GM18502 (cell line): ENCODE results near the gene TM9SF1.

ENCODE experiments used
- ATAC-seq: cut with Tn5 transposase; IDR thresholded peaks from one replicate; pipeline ENCODE4 v1.9.1; 2021; ENCODE audit warnings: mild to moderate bottlenecking; ENCODE audit not compliant: unreplicated experiment, poor library complexity

Gene TM9SF1

DNA sequence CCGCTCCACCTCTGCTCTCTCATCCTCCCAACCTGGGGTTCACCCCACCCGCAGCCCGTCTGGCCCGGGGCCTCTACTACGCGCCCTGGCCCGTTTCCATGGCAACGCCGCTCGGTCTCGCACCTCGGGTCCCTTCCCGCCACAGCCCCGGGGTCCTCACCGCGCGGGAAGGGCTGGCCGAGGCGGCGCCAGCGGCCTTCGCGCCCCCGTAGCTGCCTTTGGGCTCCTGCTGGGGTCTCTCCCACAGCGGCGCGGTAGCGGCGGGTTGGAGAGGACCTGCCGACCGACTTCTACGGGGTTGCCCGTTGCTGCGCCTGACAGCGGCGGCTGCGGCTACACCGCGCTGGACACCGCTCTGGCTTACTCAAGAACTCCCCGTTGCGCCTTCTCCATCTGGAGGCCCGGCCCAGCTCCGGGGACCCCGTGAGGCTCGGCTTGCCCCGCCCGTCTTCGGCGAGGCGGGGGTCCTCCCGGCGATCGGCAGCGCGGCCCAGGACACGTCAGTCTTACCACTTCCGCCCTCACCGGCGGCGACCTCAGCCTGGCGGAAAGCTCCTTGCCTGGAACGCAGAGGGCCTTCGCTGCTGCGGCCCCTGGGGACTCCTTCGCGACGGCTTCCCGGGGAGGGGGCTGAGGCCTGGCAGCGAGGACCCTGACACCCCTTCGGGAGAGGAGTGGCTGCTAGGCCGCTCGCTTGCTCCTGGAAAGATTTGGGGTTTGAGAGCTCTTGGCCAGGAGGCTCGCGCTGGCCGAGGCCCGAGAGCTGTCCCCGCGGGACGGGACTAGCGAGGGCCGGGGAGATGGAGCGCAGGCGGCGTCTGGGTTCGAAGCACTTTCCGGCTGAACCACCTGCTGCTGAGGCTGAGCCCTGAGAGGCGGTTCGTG lies at the start of gene TM9SF1:
Gene TM9SF1, minus strand, starts transcription at position 256 of the 885 bp plus-strand sequence. CDS start 422 bp downstream, outside the sequence.
- ATAC-seq: peak; percentile 87

DNA sequence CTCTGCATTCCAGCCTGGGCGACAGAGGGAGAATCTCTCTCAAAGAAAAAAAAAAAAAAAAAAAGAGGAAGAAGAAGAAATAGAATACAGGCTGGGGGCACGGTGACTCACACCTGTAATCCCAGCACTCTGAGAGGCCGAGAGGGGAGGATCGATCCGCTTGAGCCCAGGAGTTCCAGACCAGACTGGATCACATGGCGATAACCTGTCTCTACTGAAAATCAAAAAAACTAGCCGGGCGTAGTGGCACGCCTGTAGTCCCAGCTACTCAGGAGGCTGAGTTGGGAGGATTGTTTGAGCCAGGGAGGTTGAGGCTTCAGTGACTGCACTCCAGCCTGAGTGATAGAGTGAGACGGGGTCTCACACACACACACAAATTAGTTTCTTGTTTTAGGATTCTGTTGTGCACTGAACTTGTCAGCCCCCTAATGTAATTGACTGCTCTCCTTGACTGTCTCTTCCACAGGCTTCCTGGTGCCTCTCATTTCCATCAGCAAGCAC lies 48.1 kb upstream of the TM9SF1 start:
- ATAC-seq: no peak

DNA sequence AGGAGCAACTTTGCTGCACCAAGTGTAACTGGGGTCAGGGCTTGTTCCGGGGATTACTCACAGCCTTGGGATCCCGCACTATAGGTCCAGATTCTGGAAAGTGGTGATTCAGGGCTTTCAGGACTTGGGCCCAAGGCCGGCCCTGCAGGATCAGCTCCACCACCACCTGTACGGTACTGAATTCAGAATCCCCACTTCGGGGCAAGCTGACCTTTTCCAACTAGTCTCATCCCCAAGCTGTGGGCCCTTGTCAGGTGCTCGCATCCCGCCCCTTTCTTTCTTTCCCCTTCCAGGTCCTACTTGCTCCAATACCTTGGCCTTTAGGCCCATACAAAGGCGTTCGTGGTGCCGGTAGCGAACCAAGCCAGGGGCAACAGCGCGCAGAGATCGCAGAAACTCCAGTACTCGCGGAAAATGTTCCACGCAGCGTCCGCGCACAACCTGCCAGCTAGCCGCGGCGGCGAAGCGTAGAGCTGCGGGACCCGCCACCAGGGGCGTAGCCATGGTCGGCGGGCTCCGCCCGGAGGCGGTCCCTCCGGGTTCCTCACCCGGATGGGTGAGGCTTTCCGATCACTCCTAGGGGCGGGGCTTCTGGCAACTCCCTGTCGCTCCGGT lies 46.7 kb upstream of the TM9SF1 start:
- ATAC-seq: peak; percentile 79

DNA sequence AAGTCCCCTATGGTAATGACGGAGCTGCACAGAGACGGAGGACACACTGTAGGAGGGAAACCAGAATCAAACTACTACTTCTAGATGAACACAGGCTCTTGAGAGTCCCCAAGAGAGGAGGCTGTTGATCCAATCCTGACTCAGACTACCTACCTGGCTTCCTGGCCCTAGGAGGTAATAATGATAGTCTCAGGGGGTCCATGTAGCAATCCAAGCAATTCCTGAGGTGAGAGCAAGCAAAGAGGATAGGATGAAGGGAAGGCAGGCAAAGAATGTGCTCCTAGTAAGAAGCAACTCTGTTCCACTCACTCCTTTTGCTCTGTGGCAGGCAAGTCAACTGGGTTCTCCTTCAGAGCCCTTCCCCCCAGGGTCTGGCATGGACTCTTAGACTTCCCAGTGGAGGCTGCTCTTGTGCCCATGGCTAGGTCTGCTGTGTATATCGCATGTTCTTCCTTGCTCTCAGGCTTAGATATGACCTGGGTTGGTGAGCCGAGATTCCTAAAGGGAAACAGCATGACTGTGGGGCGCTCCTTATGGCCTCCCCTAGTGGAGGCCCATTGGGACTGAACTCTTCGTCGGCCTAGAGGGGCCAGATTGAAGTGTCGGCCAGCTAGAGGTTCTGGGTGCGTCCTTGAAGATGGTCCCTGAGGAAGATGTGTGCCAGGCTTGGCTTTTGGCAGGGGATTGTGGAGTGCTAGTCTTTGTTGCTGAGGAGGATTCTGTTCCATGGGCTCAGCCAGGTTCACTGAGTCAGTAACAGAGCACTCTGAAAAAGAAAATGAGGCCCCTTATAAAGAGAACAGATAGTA lies 45.1 kb upstream of the TM9SF1 start:
- ATAC-seq: no peak

DNA sequence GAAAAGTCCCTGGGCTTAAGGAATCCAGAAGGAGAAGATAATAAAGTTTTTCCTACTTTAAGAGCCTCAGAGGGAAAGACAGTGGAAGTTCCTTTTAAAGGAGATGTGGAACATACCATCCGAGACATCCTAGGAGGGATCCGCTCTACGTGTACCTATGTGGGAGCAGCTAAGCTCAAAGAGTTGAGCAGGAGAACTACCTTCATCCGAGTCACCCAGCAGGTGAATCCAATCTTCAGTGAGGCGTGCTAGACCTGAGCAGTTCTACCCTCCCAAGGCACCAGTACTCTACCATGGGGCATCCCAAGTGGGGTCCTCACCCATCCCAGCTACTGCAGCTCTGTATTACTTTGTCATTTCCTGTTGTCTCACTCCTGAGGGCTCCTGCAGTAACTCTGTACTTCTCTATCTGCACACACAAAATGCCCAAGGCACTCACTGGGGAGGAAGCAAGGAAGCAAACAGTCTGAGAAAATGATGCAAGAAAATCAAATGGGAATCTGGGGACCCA lies 43.3 kb upstream of the TM9SF1 start:
- no peak for ATAC-seq

GRCh38 chr14:24238123-24238522 lies 42.9 kb upstream of the TM9SF1 start:
- no peak for ATAC-seq

GRCh38 chr14:24237463-24237955 lies 42.3 kb upstream of the TM9SF1 start:
- no peak for ATAC-seq

DNA sequence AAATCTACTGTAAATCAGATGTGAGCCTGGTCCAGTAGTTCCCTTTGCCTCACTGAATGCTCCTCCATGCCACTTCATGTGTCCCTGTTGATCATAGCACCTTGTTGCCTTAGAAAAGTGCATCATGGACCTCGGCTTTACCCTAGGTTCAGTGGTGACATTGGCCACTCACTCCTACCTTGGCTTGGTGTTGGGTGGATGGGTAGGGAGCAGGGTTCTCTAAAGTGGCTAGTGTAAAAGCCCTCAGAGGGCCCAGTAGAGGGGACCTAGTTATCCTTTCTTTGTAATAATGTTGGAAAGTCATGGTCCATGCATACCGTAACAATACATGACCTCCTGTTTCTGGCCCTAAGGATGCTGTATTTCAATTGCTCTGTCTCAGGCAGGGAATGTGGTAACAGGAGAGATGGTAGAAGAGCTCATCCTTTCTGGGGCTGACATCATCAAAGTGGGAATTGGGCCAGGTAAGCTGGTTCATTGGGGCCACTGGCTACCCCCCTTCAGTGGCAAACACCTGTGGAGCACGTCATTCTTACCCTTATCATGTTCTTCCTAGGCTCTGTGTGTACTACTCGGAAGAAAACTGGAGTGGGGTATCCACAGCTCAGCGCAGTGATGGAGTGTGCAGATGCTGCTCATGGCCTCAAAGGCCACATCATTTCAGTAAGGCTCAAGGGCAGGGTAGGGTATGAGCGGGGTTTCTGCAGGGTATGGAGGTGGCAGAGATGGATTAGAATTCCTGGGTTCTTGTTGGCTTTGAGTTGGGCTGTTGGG lies 41.6 kb upstream of the TM9SF1 start:
- no peak for ATAC-seq

DNA sequence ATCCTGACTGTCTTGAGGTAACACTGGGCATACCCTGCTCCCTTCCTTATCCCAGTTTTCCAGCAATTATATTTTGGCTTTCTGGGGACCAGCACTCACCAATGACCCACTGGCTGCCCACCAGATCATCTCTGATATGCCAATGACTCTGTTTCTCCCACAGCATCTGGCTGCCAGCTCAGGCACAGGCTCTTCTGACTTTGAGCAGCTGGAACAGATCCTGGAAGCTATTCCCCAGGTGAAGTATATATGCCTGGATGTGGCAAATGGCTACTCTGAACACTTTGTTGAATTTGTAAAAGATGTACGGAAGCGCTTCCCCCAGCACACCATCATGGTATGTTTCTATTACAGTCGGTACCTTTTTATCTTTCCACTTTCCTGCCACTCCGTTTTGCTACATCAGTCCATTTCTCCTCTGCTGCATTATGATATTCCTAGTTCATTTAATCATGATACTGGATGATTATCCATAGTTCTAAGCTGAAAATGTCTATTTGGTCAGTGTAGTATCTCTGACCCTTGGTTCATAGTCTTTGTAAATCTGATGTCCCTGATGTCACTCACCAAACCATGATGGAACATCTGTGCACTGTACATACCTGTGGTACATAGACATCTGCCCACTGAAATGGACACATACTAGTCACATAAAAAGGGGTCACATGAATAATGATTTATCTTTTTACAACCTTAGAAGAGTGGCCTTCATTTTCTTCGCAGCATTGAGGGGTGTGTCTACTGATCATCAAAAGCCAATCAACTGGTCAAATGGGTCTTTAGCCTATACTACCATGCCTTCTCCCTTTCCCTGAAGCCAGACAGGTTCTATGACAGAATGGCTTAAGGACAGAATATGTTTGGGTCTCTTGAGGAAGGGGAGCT lies 40.8 kb upstream of the TM9SF1 start:
- ATAC-seq: no peak

DNA sequence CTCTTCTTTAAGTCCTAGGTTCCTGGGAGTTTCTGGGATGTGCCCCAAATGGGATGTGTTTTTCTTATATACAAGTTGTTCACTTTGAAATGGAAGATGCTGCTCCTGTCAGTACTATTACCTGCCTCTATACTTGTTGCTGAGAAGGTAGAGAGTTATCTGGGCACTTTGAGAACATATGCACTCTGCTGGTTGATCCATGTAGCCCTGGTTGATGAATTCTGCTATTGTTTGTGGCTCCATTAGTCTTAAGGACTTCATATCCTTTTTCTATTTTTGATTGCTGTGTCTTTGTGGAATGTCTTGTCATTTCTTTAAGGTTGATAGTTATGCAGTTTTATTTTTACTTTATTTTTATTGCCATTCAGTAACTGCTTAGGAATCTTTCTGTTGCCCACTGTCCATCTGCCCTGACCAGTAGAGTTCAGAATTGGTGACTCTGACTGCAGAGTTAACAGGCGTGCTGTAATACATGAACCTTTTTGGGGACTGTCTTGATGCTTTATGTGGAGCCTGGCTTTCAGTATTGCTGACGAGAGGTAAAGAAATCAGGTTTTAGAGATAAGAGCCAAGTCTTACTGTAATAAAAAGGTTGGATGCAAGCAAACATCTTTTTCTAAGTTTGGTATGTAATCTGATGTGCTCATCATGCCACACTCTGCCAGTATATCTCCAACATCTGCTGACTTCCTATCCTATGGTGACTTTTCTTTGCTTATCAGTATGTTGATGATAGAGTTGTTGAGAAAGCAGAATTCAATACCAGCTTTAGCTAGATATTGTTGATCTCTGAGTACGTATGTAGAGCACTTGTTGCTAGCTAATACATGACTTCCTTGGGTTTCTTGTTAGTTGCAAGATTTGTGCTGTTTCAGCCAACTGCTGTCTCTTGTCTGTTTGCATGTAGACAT lies 39.1 kb upstream of the TM9SF1 start:
- ATAC-seq: no peak

DNA sequence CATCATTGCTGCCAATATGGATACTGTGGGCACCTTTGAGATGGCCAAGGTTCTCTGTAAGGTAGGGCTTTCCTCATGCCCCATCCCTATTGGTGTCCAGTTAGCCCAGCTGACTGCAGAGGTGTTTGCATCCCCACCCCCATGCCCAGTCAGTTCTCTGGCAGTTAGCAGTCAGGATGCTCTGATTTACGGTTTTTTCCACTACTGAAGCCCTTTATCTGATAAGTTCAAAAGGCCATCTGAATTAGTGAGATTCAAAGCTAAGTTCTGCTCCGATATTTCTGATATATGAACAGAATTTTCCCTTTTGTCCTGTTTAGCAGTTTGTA lies 38.3 kb upstream of the TM9SF1 start:
- ATAC-seq: no peak

DNA sequence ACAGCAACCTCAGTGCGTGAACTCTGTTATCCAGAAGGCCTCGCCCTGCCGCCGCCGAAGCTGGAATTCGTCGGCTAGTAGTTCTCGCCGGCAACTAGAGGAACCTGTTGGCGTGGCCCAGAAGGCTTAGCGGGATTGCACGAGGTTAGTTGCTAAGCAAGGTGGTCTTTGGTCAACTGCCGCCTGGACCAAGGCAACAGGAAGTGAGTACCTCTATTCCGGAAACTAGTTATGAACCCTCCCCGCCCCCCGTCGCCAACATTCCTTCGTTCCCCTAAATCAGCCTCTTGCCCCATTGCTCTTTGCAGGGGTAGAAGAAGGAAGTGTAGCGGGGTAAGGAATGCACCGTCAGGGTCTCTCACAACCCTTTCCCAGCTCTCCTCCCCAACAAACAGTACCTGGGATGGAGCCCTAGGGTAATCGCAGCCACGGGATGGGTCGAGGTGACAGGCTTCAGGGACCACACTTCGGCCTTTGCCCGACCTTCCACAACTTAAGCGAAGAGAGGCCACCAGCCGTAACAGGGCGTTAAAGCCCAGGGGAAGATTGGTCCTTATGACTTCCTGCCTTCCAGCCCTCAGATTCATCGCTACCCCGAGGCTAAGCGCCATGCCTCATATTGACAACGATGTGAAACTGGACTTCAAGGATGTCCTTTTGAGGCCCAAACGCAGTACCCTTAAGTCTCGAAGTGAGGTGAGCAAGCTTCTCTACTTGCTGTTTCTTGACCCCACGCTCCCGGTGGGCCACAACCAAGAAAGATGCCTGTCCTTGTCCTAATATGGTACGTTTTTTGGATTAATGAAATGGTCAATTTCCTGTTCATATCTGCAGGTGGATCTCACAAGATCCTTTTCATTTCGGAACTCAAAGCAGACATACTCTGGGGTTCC lies 37.6 kb upstream of the TM9SF1 start, which contains the start of gene GMPR2:
Gene GMPR2, plus strand, starts transcription at position 285 of the 893 bp plus-strand sequence. Its CDS starts 325 bp downstream, at position 610.
- peak; percentile 64 for ATAC-seq

DNA sequence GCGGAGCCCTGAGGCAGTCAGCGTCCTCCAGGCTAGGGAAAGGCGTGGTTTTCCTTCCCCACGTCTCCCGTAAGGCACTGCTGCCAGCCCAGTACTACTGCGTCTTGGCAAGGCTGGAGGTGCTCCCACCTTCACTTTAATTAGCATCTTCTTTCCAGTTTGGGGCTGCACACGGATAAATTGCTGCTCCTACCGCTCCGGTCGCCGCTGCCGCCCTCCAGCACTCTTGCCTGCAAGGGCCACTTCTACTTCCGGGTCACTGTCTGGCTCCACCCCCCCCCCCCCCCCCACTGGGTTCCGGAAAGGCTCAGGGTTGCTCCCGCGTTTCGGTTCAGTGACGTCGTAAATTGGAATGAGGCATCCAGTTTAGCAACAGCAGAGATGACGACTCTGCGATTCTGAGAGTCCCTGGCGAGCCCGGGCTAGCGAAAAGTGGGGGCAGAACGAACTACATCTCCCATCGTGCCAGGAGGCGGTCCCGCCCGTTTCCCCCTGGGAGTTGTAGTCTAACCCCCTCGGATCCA lies 36.9 kb upstream of the TM9SF1 start, which contains the start of gene NEDD8:
Gene NEDD8, minus strand, starts transcription at position 247 of the 524 bp plus-strand sequence. Its CDS starts 100 bp downstream, at position 147.
- peak; percentile 78 for ATAC-seq

DNA sequence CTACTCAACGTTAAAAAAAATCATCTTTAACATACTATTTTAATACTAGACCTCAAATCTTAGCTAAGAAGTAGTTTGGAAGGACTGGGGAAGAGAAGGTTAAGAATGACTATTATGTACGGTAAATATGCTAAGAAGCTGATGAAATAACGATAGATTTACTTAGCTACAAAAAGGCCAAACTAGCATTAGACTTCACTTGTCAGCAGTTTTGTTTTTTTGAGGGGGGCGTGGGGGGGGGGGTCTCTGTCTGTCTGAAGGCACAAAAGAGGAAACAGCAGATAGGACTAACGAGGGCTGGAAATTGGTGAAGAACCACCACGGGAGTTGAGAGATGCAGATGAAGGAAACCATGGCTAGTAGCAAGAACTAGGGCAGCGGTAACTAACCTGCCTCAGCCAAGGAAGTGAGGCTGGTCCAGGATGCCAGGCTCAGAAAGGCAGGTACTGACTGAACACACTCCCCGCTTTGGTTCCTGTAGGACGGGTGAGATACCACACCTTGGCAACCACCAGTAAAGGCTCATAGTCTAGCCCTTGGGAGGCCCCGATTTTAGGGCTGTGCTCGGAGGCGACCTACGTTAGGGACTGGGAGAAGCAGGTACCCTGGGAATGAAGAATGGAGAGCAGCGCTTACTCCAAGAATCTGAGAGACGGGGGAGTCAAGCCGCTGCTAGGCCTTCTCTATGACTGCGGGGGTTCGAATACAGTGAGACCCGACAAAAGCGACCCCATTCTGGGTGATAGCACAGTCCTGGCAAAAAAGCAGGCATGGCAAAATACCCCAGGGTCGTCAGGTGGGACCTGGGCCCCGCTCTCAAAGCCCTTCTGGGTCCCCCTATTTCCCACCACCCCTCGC lies 36.3 kb upstream of the TM9SF1 start:
- ATAC-seq: peak; percentile 22

DNA sequence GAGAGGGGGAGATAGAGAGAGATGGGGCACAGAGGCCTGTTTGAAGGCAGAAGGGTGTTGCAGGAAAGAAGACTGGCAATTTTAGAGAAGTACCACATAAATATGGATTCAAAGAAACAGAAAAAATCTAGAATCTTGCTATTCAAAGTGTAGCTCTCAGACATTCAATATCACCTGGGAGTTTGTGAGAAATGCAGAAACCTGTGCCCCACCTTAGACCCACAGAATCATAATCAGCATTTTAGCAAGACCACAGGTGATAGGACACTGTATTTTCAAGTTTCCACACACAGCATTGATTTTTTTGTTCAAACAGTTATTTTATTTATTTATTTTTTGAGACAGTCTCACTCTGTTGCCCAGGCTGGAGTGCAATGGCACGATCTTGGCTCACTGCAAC lies 33.7 kb upstream of the TM9SF1 start:
- ATAC-seq: no peak
